HG03060 (cell line): Measurements from ENCODE around the gene HORMAD1.
"Not testable (repeated sequence)": the region's sequence is repeated elsewhere in the genome, so short reads cannot be mapped to it uniquely, and the experiment has no call there.

Experiments
- ATAC-seq: cut with Tn5 transposase; IDR thresholded peaks from one replicate; pipeline ENCODE4 v1.9.1; 2021; ENCODE audit warnings: low read depth, moderate number of reproducible peaks; ENCODE audit not compliant: unreplicated experiment

HORMAD1 gene

DNA sequence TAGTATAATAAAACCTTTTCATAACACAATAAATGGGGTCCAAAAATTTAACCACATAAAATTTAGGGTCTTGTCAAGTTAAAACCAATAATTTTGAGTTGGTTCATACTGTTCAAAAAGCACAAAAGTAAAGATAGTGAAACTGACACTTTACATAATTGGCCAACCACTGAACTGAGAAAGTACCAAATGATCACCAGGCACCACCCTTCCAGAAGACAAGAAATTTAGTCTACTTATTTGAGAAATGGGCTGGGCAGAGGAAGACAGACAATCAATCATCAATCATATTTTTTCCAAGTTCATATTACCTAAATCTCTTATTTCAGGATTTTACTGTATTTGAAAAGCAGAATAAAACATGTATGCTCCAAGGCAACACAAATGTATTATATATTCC lies 17.3 kb downstream of the HORMAD1 start:
- no peak for ATAC-seq

DNA sequence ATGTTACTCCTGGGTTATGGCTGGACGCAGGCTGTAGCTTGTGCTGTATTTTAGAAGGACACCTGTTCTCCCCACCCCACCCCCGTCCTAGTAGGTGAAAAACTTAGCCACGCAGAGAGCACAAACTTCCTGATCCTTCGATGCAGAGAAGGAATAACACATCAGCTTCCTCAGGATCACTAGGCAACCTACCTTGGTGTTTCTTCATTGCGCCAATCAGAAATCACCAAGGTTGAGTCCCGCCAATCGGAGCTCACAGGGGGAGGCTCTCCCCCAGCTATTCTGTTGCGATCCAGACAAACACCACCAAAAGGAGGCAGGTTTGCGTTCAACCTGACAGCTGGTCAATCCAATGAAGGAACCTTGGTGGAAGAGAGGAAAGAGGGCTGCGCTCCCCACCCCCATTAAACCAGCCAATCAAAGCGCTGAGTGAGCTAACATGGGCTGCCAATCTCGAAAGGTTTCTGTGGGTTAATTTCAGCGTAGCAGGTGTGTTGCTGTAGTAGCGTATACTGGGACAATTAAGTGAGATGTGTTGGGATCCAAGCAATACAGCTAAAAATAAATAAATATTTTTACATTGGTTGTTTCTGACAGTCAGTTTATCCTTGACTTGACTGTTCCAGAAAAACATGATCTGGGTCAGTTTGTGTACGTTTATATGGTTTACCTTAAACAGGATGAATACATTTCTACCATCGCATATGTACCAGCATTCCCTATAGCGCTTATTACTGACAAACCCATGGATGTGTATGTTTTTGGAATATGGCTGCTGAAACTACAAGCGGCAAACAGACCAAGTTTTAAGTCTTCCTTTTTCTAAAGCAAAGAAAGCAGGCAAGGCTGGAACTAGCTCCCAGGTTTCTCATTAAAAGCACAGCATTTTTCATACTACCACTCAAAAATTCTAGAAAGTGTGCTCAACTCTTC lies 23.4 kb downstream of the HORMAD1 start, which contains the start of gene GOLPH3L:
Gene GOLPH3L (minus strand): TSS at position 160 of the 933 bp plus-strand sequence. CDS start 2,316 bp downstream, outside the sequence.
- peak; percentile 95 for ATAC-seq

DNA sequence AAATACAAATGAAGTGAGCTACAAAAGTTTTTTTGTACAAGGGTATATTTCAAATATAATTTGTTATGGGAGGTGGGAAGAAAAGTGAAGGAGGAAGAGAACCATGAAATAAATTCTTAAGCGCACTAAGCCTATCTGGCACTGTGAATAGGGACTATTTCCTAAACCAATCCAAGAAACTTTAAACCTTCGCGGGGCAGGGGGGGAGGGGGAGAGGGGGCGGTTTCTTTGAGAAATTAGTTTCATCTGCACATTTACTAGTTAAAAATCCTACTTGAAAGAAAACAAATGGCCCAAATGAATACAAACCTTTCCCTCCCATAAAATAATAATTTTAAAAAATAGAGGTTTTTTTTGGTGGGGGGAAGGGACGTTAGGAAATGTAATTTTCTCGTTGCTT lies 24.1 kb downstream of the HORMAD1 start:
- ATAC-seq, result no peak

DNA sequence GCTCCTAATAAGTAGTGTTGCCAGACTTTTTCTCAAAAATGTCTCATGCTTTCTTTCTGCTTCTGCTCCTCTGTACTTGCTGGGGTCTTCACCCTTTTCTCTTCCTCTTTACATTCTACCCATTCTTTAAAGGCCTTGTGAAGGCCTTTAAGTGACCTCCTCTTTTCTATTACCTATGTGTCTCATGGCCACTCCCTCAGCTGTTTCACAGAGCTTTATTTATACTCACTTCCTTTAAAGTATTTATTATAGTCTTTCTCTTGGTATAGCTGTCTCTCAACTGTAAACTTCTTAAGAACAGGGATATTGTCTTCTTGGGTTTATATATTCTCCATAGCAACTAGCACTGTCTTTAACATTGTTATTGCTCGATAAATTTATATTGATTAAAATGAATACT lies 24.5 kb downstream of the HORMAD1 start:
- ATAC-seq, result no peak

DNA sequence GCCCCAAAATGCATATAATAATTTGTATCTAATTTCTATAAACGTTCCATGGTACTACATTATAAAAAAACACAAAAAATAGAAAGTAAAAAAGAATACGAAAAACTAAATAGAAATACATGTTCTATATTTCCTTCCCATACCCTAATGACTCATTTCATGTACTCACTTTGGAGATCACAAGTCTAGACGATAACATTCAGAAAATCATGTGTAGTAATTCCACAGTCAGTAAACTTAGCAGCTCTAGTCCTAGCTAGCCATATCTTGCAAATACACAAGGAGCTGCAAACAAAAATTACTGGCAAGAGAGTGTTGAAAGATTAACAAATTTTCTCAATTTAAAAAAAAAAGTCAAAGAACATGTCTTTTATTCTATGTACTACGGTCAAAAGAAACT lies 25.1 kb downstream of the HORMAD1 start:
- ATAC-seq, result no peak

DNA sequence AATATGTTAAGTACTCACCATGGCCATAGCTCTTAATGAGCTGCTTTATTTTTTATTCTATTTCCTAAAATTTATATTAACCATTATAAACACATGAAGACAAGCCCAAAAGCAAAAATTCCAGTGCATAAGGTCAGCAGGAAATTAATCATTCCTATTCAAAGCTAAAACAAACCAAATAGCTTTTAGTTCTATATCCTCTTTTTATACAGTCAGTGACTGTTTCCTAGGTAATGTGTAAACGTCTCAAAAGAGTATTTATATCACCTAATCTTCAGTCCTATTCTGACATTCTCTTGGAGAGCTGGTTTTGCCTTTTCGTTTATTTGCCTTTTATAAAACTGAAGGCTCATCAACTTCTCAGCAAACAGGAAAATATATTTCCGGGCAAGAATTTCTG lies 28.0 kb downstream of the HORMAD1 start:
- no peak for ATAC-seq

DNA sequence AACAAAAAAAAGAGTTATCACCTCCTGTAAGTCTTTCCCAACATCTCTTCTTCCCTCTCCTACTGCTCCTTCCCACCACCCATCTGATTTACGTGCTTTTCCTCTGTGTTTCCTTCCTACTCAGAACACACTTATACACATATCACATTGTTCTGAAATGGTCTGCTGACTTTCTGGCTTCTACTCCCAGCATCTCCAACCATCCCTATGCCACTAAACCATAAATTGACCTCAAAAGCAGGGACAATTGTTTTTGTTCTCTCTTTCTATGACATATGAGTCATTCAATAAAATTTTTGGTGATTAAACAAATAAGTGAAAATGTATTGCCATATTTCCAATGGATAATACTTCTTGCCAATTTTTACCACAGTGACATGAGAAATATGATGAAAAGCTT lies 31.9 kb downstream of the HORMAD1 start:
- no peak for ATAC-seq

DNA sequence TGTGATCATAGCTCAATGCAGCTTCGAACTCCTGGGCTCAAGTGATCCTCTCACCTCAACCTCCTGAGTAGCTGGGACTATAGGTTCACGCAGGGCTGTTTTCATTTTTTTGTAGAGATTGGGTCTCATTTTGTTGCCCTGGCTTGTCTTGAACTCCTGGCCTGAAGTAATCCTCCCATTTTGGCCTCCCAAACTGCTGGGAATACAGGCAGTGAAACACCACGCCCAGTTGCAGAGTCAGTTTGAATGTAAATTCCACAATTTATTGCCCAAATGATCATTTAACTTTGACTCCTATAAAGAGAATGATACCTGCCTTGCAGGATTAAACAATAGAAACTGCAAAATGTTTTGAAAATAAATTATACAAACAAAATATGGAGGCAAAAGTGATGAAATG lies 34.4 kb downstream of the HORMAD1 start:
- ATAC-seq, result no peak

DNA sequence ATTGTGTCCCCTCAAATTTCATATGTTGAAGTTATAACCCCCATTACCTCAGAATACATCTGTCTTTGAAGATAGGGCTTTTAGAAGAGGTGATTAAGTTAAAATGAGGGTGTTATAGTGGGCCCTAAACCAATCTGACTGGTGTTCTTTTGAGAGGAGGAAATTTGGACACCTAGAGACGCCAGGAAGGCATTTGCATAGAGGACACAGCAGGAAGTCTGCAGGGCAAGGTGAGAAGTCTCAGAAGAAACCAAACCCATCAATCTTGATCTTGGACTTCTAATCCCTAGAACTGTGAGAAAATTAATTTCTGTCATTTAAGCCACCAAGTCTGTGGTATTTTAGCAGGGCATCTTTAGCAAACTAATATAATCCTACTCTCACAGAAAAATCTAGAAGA lies 36.8 kb downstream of the HORMAD1 start:
- ATAC-seq, result no peak

DNA sequence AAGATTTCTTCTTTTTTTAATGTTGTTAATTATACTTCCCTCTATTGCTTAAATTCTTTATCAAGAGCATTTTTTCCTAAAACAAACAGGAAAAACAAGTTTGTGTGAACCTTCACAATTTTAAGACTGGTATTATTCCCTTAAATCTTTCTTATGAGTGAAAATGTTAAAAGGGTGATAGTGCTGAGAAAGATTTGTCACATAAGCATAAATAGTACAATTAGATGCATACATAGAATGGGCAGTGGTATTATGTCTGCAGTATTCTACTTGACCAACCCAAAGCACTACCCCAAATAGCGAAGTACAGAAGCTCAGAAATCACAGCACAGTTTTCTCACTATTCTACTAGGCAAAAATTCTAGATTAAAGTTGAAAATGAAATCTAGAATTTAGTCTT lies 41.7 kb downstream of the HORMAD1 start:
- ATAC-seq, result no peak

DNA sequence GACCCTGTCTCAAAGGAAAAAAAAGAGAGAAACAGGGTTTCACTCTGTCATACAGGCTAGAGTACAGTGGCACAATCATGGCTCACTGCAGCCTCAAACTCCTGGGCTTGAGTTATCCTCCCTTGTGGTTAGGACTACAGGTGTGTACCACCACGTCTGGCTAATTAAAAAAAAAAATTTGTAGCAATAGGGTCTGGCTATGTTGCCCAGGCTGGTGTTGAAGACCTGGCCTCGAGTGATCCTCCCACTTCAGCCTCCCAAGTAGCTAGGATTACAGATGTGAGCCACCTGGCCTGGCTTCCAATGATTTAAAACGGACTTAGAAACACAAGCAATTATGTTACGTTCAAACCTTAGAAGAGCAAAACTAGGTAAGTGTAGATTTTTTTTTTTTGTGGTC lies 45.8 kb downstream of the HORMAD1 start:
- ATAC-seq, result no peak

DNA sequence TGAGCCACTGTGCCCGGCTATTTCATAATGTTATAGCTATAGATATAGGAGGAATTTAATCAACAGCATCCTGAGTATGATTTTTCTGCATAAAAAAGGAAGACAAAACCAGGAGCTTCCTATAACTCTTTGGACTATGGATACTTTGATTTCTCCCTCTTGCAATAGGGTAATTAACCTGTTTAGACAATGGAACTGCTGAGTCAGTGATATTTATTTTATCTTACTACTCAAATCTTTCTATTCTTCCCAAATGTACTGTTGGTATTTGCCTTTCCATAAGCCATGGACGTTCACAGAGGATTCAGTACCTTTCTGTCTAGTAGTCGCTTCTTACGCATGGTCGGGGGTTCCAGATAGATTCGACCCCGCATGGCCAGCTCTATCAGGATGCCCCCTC lies 57.4 kb downstream of the HORMAD1 start:
- no peak for ATAC-seq

DNA sequence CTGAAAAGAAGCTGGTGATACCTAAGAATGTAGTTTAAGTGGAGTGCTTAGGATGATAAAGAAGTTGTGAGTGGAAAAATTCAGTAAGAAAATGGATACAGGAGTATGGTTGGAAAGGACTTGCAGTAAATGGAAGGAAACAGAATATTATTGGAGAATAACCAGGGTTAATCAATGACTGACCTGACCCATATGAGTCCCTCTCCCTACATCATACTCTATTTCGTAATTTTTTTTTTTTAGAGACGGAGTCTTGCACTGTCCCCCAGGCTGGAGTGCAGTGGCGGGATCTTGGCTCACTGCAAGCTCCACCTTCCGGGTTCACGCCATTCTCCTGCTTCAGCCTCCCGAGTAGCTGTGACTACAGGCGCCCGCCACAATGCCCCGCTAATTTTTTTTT lies 57.9 kb downstream of the HORMAD1 start:
- no peak for ATAC-seq

DNA sequence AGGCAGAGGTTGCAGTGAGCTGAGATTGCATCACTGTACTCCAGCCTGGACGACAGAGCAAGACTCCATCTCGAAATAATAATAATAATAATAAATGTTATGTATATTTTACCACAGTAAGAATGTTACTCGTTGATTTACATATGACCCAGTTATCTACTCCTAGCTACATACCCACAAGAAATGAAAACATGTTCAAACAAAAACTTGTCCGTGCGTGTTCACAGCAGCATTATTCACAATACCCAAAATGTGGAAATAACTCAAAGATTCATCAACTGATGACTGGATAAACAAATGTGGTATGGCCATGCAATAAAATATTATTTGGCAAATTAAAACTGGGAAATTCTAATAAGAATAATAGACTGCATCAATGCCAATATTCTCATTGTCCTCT lies 59.5 kb downstream of the HORMAD1 start:
- ATAC-seq, result no peak

DNA sequence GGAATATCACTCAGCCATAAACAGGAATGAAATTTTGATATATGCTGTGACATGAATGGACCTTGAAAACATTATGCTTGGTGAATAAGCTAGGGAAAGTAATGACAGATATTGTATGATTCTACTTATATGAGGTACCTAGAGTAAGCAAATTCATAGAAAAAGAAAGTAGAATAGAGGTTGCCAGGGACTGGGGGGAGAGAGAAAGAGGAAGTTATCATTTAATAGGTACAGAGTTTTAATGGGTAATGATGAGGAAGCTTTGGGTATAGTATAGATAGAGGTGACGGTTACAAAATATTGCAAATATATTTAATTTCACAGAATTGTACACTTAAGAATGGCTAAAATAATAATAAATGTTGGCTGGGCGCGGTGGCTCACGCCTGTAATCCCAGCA lies 60.1 kb downstream of the HORMAD1 start:
- ATAC-seq, result no peak

DNA sequence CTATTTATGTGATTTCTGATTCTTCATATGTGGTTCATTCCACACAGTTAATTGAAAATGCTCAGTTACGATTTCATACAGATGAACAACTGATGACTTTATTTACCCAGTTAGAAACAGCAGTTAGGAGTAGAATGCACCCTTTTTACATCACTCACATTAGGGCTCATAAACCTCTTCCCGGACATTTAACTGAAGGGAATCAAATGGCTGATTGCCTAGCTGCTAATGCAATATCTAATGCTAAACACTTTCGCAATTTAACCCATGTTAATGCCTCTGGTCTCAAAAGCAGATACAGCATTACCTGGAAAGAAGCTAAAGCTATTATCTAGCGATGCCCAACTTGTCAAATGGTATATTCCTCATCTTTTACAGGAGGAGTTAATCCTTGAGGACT lies 63.6 kb downstream of the HORMAD1 start:
- ATAC-seq, result not testable (repeated sequence)

DNA sequence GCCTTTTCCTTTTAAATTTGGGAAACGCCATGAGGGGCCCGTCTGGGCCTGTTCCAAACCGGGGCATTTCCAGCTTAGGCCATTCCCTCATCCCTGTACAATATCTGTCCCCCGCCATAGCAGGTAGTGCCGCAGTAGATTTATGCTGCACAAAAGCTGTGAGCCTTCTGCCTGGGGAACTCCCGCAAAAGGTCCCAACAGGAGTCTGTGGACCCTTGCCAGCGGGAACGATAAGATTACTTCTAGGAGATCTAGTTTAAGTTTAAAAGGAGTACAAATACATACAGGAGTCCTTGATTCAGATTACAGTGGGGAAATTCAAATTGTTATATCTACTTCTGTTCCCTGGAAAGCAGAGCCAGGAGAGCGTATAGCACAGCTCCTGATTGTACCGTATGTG lies 66.1 kb downstream of the HORMAD1 start:
- not testable (repeated sequence) for ATAC-seq

DNA sequence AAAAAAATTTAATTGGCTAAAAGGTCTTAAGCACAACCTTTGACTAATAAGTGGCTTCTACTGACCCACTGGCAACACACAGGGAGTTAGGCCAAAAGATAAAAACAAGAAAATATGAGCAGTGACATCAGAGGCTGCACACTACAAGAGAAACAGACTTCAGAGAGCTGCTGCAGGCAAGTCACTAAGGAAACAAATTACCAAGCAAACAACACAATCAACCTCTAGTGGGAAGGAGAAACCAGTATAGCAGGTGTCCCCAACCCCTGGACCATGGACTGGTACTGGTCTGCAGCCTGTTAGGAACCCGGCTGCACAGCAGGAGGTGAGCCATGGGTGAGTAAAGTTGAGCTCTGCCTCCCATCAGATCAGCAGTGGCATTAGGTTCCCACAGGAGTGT lies 70.5 kb downstream of the HORMAD1 start:
- ATAC-seq, result no peak

DNA sequence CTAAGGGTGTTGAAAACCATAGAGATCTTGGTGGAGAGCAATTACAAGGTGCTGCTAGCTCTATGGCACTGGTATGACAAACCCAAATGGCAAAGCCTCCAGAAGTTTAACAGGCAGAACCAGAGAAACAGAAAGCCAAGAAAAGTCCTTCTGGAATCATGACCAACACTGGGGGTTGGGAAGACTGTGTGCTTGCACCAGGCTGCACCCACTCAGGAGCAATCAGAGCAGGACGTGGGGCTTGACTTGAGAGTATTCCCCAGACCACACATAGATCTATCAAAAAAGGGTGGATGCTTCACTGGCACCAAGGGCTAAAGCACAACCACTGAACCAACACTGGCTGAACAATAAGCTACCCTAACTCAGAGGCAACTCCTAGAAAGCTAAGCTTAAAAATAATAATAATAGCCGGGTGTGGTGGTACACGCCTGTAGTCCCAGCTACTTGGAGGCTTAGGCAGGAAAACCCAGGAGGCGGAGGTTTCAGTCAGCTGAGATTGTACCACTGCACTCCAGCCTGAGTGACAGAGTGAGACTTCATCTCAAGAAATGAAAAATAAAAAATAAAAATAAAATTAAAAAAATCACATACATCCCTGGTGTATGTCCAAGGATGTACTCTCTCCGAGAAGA lies 71.1 kb downstream of the HORMAD1 start:
- ATAC-seq, result no peak
